ENCODE results near the gene FBF1. TPM values are rescaled to one million over a fixed set of nuclear protein-coding genes. Genes with fewer than 3 reads are reported as not detected.

FBF1 gene
- total RNA-seq, 1 donor from 2014 or later = 2.8 TPM

- Histone ChIP-seq H3K36me3 (no peaks in the 10 kb centered on the region), H3K4me3 (no peak overlapping the region), H3K4me1 (peaks cover 41% of the 10 kb centered on the region), H3K9me3 (replicated peaks) (no peaks in the 10 kb centered on the region), H3K27ac (replicated peaks) (peak overlapping the region; percentile 40), H3K27me3 (ENCODE audit: low read depth) (no peaks in the 10 kb centered on the region)
- no peak for DNase-seq
- TF ChIP-seq CTCF (IDR thresholded peaks at IDR 0.05; ENCODE audit: borderline replicate concordance) = no peak
- intact Hi-C loops (cut with micrococcal nuclease) = no loop called here
Measured at GRCh38 chr17:75861927-75862317, 78.9 kb downstream of the FBF1 start.

Other genes with a start within 250 kb of the FBF1 start
- gene ITGB4, start 219.6 kb downstream of the FBF1 start, total RNA-seq = 10.6 TPM
- 19.1 TPM for gene GALK1, start 175.8 kb downstream of the FBF1 start, total RNA-seq
- 14.7 TPM for gene UNK, start 156.2 kb downstream of the FBF1 start, total RNA-seq
- gene UNC13D, start 96.6 kb downstream of the FBF1 start, total RNA-seq = 13.3 TPM
- gene WBP2, start 85.7 kb downstream of the FBF1 start, total RNA-seq = 144 TPM
- 27.5 TPM for gene TRIM47, start 62.5 kb downstream of the FBF1 start, total RNA-seq
- 10.2 TPM for gene TRIM65, start 44.1 kb downstream of the FBF1 start, total RNA-seq
- gene MRPL38, start 36.2 kb downstream of the FBF1 start, total RNA-seq = 104 TPM
- gene ACOX1, start 38.1 kb upstream of the FBF1 start, total RNA-seq = 76.4 TPM
- gene TEN1, start 38.2 kb upstream of the FBF1 start, total RNA-seq = 5.3 TPM
- gene CDK3, start 59.8 kb upstream of the FBF1 start, total RNA-seq = 1.8 TPM
- not detected for gene EVPL, start 86.3 kb upstream of the FBF1 start, total RNA-seq
- gene SRP68, start 131.5 kb upstream of the FBF1 start, total RNA-seq = 57.4 TPM
- gene GALR2, start 133.7 kb upstream of the FBF1 start, total RNA-seq = not detected
- not detected for gene ZACN, start 138.1 kb upstream of the FBF1 start, total RNA-seq
- 81.1 TPM for gene EXOC7, start 162.7 kb upstream of the FBF1 start, total RNA-seq
- not detected for gene FOXJ1, start 200.2 kb upstream of the FBF1 start, total RNA-seq